Bronchial epithelial cell (primary cell): ENCODE data around the gene JMJD1C. TPM values are rescaled to one million over a fixed set of nuclear protein-coding genes. Genes with fewer than 3 reads are reported as not detected.

Experiments used
- DNase-seq: peaks from one replicate; pipeline ENCODE4 v3.0.0-alpha.2; 2010; ENCODE audit warnings: low read depth
- FAIRE-seq: peaks from 2 replicates; lab custom pipeline; 2011; peaks lifted over from hg19 to GRCh38; lab: Jason Lieb, UNC
- H3K27me3 ChIP-seq: 2 replicates; pipeline ENCODE4 v1.5.1; 2011; ENCODE audit warnings: low read length; ENCODE audit not compliant: control insufficient read depth, insufficient read depth
- H3K36me3 ChIP-seq: 2 replicates; pipeline ENCODE4 v1.5.1; 2011; ENCODE audit warnings: low read length; ENCODE audit not compliant: control insufficient read depth, insufficient read depth
- H3K4me3 ChIP-seq: 2 replicates; pipeline ENCODE4 v1.5.1; 2011; ENCODE audit warnings: mild to moderate bottlenecking, low read depth, low read length, control low read depth
- CTCF ChIP-seq: IDR thresholded peaks from 2 replicates; pipeline ENCODE4 v1.5.1; 2011; ENCODE audit warnings: mild to moderate bottlenecking, moderate library complexity, low read length, control low read depth, inconsistent platforms; ENCODE audit not compliant: insufficient read depth, severe bottlenecking
- total RNA-seq: library from RNA; depleted of rRNA; stranded (reverse); fragments of >200 nt; gene quantifications from 2 replicates; pipeline ENCODE4 v1.2.1, GENCODE V29; 2014

Gene JMJD1C
- total RNA-seq, 1 donor from 2014 or later: 72.1 TPM

GRCh38 chr10:63489838-63490237, 24.1 kb upstream of the JMJD1C start:
- no peaks in the 10 kb centered on the region for H3K36me3 ChIP-seq
- no peak overlapping the region for H3K4me3 ChIP-seq
- no peaks in the 10 kb centered on the region for H3K27me3 ChIP-seq
- TF ChIP-seq CTCF: no peak
- no peak for FAIRE-seq
- DNase-seq: no peak

- no peaks in the 10 kb centered on the region for H3K27me3 ChIP-seq
- no peak for DNase-seq
- TF ChIP-seq CTCF: no peak
- no peak overlapping the region for H3K4me3 ChIP-seq
- H3K36me3 ChIP-seq: no peaks in the 10 kb centered on the region
- FAIRE-seq: no peak
These were observed 22.2 kb upstream of the JMJD1C start for GRCh38 chr10:63487990-63488389.

- TF ChIP-seq CTCF: no peak
- FAIRE-seq: no peak
These were observed 18.2 kb upstream of the JMJD1C start for GRCh38 chr10:63483983-63484382.

DNA sequence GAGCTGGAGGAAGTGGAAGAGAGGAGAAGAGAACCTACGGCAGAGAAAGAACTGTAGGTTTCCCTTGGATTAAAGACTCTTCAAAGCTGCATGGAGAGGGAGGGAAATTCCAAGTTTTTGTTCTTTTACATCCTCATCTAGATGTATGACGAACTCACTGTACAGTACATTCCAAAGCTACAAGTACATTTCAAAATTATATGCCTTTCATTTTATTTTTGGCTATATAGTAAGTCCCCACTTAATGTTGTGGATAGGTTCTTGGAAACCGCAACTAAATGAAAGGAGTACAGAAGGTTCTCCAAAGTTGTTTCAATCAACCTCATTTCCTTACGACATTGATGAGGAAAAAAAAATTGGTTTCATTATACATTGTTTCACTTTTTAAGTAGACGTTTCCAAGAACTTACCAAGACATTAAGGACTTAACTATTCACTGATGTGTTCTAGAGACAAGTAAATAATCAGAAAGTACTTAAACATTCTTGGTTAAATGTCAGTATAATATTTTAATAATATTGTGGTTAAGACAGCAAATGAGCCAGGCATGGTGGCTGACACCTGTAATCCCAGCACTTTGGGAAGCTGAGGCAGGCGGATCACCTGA, 16.1 kb upstream of the JMJD1C start:
- peak; percentile 28 for DNase-seq
- Histone ChIP-seq H3K27me3 (no peaks in the 10 kb centered on the region), H3K4me3 (no peak overlapping the region), H3K36me3 (no peaks in the 10 kb centered on the region)
- TF ChIP-seq CTCF: no peak
- no peak for FAIRE-seq

More at GRCh38 chr10:63483983-63484382, 18.2 kb upstream of the JMJD1C start:
- DNase-seq: no peak
- no peaks in the 10 kb centered on the region for H3K27me3 ChIP-seq
- H3K4me3 ChIP-seq: no peak overlapping the region
- no peaks in the 10 kb centered on the region for H3K36me3 ChIP-seq

DNA sequence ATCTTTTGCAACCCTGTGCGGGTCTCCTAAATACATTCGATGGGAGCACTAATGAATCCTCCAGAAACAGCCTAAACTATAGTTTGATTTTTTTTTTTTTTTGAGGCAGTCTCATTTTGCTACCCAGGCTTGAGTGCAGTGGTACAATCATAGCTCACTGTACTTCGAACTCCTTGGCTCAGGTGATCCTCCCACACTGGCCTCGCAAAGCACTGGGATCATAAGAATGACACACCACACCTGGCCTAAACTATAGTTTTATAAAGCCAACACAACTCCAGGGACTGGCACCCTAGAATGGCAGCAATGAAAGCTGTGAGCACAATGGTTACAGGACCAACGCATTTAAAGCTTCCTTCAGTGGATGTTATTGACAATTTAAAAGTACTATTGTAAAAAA, 14.5 kb upstream of the JMJD1C start:
- no peaks in the 10 kb centered on the region for H3K27me3 ChIP-seq
- TF ChIP-seq CTCF: no peak
- DNase-seq: no peak
- FAIRE-seq: no peak
- H3K36me3 ChIP-seq: no peaks in the 10 kb centered on the region
- no peak overlapping the region for H3K4me3 ChIP-seq

- Histone ChIP-seq H3K36me3 (no peaks in the 10 kb centered on the region), H3K4me3 (no peak overlapping the region), H3K27me3 (no peaks in the 10 kb centered on the region)
- no peak for DNase-seq
- FAIRE-seq: no peak
- TF ChIP-seq CTCF: no peak
These were observed 12.8 kb upstream of the JMJD1C start for GRCh38 chr10:63478564-63478963.
